IPS-NIHi7 (cell line): Measurements from ENCODE around the gene FRAS1.
"Not testable (repeated sequence)": the region's sequence is repeated elsewhere in the genome, so short reads cannot be mapped to it uniquely, and the experiment has no call there.

Source experiments
- DNase-seq: peaks from one replicate; pipeline ENCODE4 v3.0.0; 2012; ENCODE audit warnings: mixed read lengths; ENCODE audit errors: extremely low spot score

FRAS1 gene

DNA sequence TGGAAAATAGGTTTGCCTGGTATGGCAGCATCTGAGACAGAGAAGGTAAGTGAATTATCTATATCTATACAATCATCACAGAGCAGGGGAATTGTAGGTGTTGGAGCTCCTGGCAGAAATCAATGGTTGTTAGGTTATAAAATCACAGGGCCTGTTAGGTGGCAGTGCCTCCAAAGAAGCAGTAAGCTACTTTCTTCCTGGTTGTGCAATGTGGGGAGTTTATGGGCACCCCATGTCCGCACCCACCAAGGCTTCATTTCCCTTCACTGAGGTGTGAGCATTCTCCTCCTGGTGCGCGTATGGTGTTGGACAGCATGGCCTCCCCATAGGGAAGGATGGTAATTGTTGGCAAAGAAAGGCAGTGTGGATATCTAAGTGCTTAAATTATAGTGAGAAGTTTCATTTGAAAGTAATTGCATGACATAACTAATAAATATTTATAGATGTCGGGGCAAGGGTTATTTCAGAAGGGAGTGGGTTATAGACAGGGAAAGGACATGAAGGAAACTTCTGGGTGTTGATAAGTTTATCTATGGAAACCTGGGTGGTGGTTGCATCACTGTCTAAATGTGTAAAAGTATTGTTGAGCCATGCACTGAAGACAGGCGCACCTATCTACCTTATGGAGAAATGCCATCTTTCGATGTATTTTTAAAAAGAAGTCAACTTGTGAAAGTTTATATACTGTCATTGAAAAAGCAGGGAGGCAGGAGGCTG is 153.7 kb downstream of the FRAS1 start:
- no peak for DNase-seq

DNA sequence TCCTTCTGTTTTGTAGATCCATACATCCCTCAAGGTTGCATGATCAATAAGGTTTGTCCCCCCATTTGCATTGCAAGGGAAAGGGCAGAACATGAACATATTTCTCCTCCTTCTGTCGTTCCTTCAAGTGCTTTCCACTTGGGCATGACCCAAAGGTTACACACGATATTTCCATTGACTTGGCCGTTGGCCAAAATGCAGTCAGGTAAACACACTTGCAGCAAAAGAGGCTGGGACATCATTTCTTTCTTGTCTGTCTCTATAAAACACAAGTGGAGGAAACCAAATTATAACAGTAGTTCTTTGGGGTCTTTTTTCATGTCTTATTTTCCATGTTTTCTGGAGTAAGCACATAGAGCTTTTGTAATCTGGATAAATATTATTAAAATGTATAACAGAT is 156.1 kb downstream of the FRAS1 start:
- DNase-seq: no peak

DNA sequence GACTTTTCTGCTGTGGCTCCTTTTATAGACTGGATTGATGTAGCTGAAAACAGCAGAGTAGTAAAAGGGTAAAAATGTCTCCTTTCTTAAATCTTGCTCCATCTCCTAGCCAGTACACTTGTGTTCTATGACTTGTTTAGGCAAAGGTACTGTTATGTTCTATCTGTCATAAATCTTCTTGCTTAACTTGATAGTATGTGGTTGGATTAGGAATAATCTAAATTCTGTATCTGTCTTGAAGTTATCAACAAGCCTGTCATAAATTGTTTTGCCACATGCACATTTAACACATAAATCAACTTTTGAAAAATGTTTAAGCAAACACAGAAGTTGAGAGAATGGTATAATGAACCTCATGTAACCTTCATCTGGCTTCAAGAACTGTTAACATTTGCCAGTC is 157.0 kb downstream of the FRAS1 start:
- DNase-seq: no peak

DNA sequence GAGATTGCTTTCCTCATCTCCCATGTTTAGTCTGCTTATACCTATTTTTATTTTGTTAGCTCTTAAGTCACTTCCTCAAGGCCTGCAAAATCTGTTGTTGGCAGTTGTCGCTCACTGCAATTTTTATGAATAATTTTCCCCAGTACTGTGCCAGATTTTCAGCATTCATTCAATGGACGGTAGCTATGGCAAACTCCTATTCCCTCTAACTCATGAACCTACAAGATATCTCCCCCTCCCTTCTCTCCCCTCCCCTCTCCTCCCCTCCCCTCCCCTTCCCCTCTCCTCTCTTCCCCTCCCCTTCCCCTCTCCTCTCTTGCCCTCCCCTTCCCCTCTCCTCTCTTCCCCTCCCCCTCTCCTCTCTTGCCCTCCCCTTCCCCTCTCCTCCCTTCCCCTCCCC is 160.4 kb downstream of the FRAS1 start:
- no peak for DNase-seq

DNA sequence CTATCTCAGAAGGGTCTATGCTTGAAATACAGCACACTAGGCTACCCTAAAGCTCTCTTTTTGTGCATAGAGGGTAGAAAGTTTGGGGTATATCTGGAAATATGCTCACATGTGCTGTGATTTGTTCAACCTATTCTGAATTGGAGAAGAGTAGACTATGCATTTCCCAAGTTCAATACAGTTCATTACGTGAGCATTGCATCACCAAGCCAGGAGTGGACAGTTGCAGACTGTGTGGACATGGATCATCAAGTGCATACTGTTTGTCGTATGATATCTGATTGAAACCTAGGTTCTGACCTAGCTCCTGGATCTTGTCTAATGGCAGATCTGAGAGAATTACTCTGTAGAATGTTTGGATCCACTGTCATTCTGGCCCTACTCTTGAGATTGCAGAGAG is 161.1 kb downstream of the FRAS1 start:
- DNase-seq: no peak

DNA sequence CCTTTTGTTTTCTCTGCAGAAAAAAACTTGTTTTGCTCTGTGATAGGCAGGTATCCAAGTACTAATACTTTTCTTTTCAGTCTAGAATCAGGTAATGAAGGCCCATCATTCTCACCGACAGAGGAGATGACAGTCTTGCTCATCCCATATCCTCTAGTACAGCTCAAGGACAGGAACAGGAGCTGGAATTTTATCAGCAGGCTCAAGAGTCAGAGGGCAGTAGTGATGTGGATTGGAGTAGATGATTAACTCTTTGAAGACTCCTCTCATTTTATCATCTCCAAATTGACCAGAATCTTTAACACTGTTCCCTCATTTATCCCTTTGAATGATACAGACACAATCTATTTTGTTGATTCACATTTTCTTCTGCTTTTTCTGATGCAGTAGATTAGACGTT is 162.7 kb downstream of the FRAS1 start:
- DNase-seq: no peak

DNA sequence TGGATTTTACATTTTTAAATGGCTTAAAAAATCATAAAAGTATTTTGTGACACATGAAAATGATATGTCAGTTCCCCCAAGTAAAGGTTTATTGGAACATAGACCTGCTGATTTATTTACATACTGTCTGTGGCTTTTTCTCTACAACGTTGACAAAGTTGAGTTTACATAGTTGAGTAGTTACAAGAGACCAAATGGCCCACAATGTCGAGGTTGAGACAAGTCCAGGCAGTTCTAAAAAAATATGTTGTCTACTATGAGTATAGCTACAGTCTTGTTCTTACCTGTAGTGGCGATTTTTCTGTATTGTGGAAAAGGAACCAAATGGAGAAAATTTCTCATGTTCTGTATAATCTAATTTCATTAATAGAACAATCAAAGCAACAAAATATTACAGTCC is 163.2 kb downstream of the FRAS1 start:
- DNase-seq: no peak

DNA sequence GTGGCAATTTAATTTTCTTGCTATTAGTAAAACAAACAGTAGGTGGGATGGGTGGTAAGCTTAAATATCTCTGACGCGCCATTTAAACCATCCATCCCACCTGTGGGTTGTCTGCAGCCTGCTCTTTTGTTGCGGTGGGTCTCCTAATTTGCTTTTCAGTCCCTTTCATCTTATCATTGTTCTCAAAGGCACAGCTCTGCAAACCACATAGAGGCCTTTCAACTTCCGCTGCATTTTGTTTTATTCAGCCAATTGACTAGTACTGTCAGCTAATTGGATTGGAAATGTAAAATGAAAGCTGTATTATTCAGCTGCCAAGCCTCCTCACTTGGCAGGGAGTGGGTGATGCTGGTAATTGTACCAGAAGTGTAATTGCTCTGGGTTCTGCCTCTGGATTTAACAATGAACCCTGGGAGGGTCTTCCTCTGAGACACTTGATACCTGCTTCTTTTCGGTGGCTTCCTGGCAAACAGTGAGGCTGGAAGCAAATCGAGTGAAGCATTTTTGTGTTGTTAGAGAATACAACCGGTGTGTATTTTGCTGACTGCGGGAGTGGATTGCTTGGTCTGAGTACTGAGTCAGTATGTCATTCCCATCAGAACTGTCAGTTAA is 165.6 kb downstream of the FRAS1 start:
- peak; percentile 23 for DNase-seq

DNA sequence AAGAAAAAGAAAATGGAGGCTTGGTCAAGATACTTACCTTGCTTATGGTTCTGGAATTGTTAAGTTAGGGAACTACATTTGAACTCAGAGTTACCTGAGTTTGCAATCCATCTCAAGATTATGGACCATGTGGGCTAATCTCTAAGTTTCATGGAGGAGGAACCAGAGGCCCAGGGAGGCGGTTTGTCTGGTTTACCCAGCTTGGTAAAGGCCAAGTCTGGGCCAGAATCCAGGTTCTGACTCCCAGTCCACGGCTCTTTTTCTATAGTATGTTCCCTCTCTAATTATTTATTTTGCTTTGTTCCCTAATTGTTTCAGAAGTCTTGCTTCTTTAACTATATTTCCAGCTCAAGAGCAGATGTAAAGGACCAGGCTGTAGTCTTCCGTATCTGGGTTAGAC is 168.1 kb downstream of the FRAS1 start:
- no peak for DNase-seq

DNA sequence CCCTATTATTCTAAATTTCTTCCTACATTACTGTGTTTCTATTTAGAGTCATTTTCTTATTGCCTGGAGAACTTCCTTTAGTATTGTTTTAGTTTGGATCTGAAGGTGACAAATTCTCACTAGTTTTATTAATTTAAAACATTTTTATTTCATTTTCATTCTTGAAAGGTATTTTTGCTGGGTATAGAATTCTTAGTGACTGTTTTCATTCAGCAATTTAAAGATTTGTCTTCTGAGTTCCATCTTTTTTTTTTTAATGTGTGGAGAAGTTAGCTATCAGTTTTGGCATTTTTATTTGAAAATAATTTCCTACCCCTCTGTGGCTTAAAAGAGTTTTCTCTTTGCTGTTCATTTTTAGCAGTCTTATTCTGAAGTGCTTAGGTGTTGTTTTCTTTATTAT is 169.2 kb downstream of the FRAS1 start:
- no peak for DNase-seq

DNA sequence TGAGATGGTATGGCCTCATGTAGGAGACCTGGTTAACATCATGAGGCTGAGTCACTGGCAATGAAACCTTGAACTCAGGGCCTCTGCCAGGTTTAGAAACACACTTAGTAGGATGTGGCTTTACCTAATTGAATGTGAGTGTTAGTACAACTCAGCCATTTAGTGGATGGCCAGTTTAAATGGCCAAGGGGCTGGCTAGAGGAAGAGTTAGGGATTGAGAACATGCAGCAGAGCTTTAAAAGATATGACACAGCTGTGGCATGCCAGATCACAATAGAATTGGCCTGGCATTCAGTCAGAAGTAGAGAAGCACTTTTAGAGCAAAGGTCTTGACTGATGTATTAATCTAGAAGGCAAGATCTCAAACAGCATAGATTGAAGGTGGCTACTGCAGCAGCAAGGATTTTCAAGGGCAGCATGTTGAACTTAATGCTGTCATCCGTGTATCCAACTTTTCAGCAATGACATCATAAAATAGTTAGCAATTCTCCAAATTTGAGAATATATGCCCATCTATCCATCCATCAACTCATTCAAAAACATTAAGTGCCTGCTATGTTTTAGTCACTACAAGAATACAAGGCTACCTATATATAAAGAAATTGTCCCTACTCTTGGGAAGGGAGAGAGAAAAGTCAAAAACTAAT is 170.4 kb downstream of the FRAS1 start:
- DNase-seq: no peak

DNA sequence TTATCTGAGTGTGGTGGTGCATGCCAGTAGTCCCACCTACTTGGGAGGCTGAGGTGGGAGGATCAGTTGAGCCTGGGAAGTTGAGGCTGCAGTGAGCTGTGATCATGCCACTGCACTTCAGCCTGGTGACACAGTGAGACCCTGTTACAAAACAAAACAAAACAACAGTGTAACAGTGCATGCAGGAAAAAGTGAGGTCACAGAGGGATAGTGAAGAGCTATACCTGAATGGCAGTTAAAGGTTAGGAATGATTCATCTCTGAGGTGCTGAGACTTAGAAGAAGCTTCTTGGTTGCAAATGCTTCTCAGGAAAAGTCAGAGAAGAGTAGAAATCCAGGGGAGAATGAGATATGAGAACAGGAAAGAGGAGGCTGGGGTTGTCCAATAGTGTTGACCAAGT is 178.7 kb downstream of the FRAS1 start:
- no peak for DNase-seq

DNA sequence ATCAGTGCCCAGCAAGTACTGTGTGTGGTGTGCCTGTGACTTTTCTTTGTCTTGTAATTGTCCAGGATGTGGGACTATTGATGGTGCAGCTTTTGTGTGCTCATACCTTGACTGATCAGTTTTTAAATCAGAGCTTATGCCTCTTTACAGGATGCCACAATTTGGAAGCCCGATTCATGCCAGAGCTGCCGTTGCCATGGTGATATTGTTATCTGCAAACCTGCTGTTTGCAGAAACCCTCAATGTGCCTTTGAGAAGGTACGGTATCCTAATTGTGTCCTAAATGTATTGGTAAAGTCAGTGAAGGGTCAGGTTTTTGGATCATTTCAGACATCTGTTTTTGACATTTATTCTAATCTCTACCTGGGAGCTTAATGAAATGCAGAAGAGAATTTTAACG is 180.2 kb downstream of the FRAS1 start:
- DNase-seq: no peak

DNA sequence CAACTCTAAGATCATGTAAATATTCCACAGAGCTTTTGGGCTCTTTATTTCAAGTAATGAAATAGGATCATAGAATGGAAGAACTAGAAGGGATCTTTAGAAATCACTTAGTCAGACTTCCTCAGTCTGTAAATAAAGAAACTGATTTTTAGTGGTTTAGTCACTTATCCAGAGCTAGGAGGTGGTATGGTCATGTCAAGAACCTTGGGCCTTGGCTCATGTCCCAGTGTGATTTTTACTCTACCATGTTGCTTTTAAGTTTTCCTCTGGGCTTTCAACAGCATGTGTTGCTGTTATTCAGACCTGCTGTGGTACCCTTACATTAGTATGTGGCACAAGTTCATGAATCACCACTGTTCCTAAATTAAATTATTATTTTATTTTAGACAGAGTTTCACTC is 184.9 kb downstream of the FRAS1 start:
- no peak for DNase-seq

DNA sequence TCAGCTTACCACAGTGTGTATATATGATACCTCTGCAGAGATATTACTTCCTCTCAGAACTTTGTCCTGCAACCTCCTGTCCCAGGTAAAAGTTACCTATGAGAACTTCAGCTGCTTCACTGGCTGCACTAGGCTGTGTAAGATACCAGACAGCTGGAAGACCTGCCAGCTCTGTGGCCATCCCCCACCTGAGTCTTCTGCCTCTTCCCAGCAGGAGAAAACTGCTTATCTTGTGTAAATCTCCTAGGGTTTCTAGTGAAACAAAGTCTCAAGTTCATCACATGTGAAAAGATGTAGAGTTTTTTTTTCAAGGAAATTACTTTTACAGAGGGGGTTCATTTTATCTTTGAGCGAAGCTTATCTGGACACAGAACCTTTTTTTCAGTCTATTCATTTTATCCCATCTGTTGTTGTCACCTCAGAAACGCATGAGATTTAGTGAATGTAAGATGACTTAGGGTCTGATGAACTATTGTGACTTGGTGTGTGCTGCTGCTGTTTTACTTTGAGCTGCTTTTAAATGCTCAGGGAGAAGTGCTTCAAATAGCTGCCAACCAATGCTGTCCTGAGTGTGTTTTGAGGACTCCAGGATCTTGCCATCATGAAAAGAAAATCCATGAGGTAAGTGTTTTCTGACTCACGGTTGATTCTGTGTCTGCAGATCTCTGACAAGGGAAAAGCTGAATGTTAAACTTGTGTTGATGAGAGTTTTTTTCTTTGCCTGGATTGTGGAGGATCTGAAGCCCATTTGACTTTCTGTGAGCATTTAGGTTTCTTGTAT is 187.8 kb downstream of the FRAS1 start:
- no peak for DNase-seq

DNA sequence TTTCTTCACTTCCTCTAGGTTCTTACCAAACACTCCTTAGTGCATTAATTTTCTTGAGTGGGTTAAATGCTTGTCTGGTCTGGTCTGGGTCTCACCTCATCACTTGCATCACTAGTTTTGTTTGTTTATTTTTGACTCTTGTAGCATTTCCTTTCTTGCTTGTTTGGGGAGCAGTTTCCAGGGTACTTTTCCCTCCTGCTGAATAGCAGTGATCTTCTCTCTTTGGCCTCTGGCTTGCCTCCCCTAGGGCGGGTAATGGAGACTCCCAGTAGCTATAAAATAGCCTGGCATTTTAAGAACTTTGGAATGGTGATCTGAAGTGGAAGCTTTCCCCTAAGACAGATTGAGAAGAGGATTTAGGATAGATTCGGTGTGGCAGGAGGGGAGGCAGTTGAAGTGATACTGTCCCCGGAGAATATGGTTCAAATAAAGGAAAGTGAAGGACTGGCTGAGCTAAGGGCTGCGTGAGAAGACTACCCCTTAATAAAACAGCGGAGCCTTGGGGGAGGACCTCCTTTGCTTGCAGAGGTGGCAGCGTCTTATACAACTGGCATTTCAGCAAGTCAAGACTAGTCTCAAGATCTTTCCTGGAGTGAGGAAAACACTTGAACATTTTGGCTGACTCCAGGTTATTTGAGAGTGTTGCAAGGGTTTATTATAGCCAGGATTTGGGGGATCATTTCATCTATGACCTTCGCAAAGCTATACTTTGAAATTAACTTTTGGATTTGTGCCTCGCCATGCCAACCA is 190.6 kb downstream of the FRAS1 start:
- no peak for DNase-seq

DNA sequence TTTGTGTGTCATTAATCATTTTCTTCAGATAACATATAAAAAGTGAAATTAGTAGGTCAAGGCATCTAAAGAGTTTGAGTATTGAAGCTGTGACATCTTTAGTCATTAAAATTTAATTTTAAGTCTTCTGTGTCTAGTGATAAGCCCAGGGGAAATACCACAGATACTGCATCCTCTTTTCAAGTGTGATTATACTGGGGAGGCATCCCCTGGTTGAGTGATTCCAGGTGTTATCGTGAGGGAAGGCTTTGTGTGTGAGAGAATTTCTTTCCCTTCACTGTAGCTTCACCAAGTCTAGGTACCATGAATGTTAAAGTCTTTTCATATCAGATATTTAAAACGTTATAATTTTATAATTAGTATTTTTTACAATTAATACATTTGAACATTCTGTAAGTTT is 193.4 kb downstream of the FRAS1 start:
- no peak for DNase-seq

DNA sequence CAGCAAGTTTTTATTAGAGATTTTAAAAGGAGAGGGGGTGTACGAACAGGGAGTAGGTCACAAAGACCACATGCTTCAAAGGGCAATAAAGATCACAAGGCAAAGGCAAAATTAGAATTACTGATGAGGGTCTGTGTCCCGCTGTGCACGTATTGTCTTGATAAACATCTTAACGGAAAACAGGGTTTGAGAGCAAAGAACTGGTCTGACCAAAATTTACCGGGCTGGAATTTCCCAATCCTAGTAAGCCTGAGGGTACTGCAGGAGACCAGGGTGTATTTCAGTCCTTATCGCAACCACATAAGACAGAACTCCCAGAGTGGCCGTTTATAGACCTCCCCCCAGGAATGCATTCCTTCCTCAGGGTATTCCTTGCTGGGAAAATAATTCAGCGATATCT is 195.7 kb downstream of the FRAS1 start:
- not testable (repeated sequence) for DNase-seq

DNA sequence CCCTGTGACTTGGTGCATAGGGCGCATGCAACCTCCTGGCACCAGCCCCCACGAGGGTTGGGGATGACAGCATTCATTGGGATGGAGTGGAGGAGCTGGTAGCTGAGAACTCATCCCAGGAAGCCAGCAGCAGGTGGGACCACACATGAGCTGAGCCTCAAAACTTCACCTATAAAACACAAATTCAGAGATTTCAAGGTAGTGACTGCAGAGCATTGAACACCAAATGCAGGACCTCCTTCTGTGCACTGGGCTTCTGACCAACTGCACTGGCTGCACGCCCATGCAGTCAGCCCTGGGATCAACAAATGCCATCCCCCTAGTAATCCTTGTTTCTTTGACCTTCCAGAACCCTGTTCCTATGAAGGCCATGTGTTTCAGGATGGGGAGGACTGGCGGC is 197.8 kb downstream of the FRAS1 start:
- no peak for DNase-seq

DNA sequence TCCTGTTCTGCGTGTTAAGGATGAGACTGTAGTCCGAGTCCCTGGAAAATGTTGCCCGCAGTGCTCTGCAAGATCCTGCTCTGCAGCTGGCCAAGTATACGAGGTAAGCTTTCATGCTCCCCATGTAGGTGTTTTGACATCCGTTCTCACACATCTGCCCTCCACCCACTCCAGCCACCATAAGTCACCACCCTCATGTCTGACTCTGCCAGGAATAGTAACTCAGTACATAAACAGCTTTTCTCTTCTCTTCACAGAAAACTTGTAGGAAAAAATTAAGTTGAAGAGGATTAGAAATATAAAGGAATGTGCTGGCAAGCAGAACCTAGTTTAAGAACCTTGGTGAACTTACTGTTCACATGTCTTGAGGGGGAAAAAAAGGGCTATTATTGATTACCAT is 207.9 kb downstream of the FRAS1 start:
- DNase-seq: no peak

DNA sequence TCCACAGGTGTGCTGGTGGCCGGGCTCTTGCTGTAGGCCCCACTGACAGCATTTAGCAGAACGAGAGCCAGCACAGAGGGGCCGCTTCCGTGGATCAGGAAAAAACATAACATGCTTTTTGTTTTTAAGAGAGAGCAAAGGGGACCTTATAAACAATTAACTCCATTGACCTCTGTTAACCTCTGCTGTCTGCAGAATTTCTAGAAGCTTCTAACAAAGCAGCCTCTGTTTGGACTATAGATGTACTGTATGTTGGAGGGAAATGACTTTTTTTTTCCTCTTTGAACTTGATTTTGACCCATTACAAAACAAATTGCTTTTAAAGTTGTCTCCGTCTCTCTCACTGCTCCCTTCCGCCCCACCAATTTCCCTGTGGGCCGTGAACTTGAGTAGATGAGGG is 210.7 kb downstream of the FRAS1 start:
- no peak for DNase-seq

DNA sequence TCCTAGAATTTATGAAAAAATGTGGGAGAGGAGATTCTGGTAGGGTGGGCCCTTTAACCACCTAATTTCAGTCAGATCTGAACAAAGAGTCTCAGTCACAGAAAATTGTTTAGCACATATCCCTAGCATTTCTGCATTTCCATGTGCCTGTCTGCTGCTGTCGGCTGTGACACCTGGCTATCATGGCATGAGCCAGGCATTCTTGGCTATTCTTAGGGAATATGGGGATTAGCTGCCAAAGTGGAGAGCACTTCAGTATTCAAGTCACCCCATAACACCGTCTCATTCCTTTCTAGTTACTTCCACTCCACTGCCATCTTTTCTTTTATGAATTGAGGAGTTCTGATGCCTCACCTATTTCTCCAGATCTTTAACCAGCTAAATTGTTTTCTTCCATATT is 211.5 kb downstream of the FRAS1 start:
- no peak for DNase-seq
